K562 (cell line): ENCODE measurements around the gene CCDC33. TPM values are rescaled to one million over a fixed set of nuclear protein-coding genes. Genes with fewer than 3 reads are reported as not detected.

Experiments used
- DACH1 ChIP-seq: fragments of 450-650 bp; IDR thresholded peaks from 2 replicates; pipeline ENCODE4 v1.6.1; 2018; ENCODE audit not compliant: partially characterized antibody
- KDM2B ChIP-seq: fragments of 250-450 bp; sonication (Bioruptor Pico); IDR thresholded peaks from 2 replicates; pipeline ENCODE4 v1.8.0; 2021; ENCODE audit warnings: mild to moderate bottlenecking, moderate library complexity
- KLF16 ChIP-seq: IDR thresholded peaks from 2 replicates; pipeline ENCODE4 v1.6.1; 2016; ENCODE audit warnings: antibody characterized with exemption
- RFX5 ChIP-seq: IDR thresholded peaks from 2 replicates; pipeline ENCODE4 v1.6.1; 2011; ENCODE audit warnings: low read depth, mild to moderate bottlenecking, improper control_type of control experiment, low read length
- TRIM25 ChIP-seq: fragments of 450-650 bp; IDR thresholded peaks from 2 replicates; pipeline ENCODE4 v1.7.0; 2016; ENCODE audit warnings: borderline replicate concordance
- ZNF57 ChIP-seq: fragments of 450-650 bp; formaldehyde crosslinking; IDR thresholded peaks from 2 replicates; pipeline ENCODE4 v1.4.0; 2020; ENCODE audit warnings: mild to moderate bottlenecking, moderate library complexity
- ZNF77 ChIP-seq: fragments of 250-450 bp; sonication (Bioruptor Pico); IDR thresholded peaks from 2 replicates; pipeline ENCODE4 v1.5.0; 2020
- ZSCAN32 ChIP-seq: fragments of 450-650 bp; formaldehyde crosslinking; IDR thresholded peaks from 2 replicates; pipeline ENCODE4 v1.4.0; 2020; ENCODE audit warnings: mild to moderate bottlenecking, moderate library complexity
- polyA plus RNA-seq, 8 experiments: library from polyadenylated mRNA; depleted of rRNA in 4 of 8; stranded (reverse) in 5 of 8; unstranded in 3 of 8; fragments of >200 nt; fragmentation: Nextera tagmentation in 2 of 8; fragmentation: Illumina TruSeq in 1 of 8; extraction: Ambion mirVana in 2 of 8; extraction: Trizol in 1 of 8; gene quantifications; 2 replicates each; pipeline versions ENCODE4 v1.2.1 to v1.2.3, GENCODE V29; 2011 to 2014; ENCODE audit warnings: inconsistent platforms in 1 of 8, missing spikeins in 1 of 8
- total RNA-seq, 7 experiments: library from RNA; depleted of rRNA in 6 of 7; stranded (reverse); fragments of >200 nt in 6 of 7; fragmentation: Illumina TruSeq in 2 of 7; extraction: Trizol in 2 of 7; gene quantifications; 2 replicates each; pipeline versions ENCODE4 v1.2.1 to v1.2.3, GENCODE V29; 2011 to 2021; ENCODE audit warnings: low replicate concordance in 1 of 7
- TF ChIP-seq, protein P1 (sequence below): fragments of 150-350 bp; conservative IDR thresholded peaks from 2 replicates; pipeline ENCODE4 v1.6.1; 2014; ENCODE audit warnings: low read length
- TF ChIP-seq, protein P2 (sequence below): fragments of 250-450 bp; sonication (Bioruptor Pico); IDR thresholded peaks from 2 replicates; pipeline ENCODE4 v1.8.0; 2022; ENCODE audit warnings: moderate library complexity, mild to moderate bottlenecking, inconsistent platforms

The CCDC33 gene
- total and polyA plus RNA-seq, 9 of the 15 experiments (the other 6 are each of a cell fraction or from before 2014, with no cell fraction given): 0.08 to 1.1 (median 0.15) TPM; not detected in 4

GRCh38 chr15:74382004-74382816 is 146.1 kb downstream of the CCDC33 start (continued):
- TF ChIP-seq, protein P1, sequence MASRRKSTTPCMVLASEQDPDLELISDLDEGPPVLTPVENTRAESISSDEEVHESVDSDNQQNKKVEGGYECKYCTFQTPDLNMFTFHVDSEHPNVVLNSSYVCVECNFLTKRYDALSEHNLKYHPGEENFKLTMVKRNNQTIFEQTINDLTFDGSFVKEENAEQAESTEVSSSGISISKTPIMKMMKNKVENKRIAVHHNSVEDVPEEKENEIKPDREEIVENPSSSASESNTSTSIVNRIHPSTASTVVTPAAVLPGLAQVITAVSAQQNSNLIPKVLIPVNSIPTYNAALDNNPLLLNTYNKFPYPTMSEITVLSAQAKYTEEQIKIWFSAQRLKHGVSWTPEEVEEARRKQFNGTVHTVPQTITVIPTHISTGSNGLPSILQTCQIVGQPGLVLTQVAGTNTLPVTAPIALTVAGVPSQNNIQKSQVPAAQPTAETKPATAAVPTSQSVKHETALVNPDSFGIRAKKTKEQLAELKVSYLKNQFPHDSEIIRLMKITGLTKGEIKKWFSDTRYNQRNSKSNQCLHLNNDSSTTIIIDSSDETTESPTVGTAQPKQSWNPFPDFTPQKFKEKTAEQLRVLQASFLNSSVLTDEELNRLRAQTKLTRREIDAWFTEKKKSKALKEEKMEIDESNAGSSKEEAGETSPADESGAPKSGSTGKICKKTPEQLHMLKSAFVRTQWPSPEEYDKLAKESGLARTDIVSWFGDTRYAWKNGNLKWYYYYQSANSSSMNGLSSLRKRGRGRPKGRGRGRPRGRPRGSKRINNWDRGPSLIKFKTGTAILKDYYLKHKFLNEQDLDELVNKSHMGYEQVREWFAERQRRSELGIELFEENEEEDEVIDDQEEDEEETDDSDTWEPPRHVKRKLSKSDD: no peak
- TF ChIP-seq KLF16: 0 out of 2 replicates have a peak, but pooled peaks have one; percentile 7
- TF ChIP-seq TRIM25: no peak
- no peak for TF ChIP-seq RFX5
- TF ChIP-seq DACH1: peak; percentile 74
- no peak for TF ChIP-seq ZSCAN32 (CRISPR knock-in tag)
- no peak for TF ChIP-seq KDM2B (CRISPR knock-in tag)
- TF ChIP-seq, protein P2, sequence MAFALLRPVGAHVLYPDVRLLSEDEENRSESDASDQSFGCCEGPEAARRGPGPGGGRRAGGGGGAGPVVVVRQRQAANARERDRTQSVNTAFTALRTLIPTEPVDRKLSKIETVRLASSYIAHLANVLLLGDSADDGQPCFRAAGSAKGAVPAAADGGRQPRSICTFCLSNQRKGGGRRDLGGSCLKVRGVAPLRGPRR (CRISPR knock-in tag): no peak
- no peak for TF ChIP-seq ZNF77
- TF ChIP-seq ZNF57 (CRISPR knock-in tag): no peak
